Mesendoderm (in vitro differentiated cells): ENCODE measurements around the gene METTL16.
"Not testable (repeated sequence)": the region's sequence is repeated elsewhere in the genome, so short reads cannot be mapped to it uniquely, and the experiment has no call there.

Source experiments
- DNase-seq: peaks from one replicate; pipeline ENCODE4 v3.0.0; 2013
- H2AK5ac ChIP-seq: 2 replicates; pipeline ENCODE4 v1.6.1; 2013; ENCODE audit warnings: low read length, inconsistent platforms
- H2BK120ac ChIP-seq: 2 replicates; pipeline ENCODE4 v1.6.1; 2013; ENCODE audit warnings: low read depth, mild to moderate bottlenecking, low read length, moderate library complexity, mixed read lengths
- H2BK15ac ChIP-seq: replicated peaks from 2 replicates; pipeline ENCODE4 v1.6.1; 2013; ENCODE audit warnings: low read depth, mild to moderate bottlenecking, moderate library complexity
- H2BK5ac ChIP-seq: 2 replicates; pipeline ENCODE4 v1.6.1; 2013; ENCODE audit warnings: low read length, inconsistent platforms
- H3K18ac ChIP-seq: 2 replicates; pipeline ENCODE4 v1.6.1; 2013; ENCODE audit warnings: mild to moderate bottlenecking, low read length, mixed read lengths
- H3K23ac ChIP-seq: one replicate; pipeline ENCODE4 v1.6.1; 2013; ENCODE audit warnings: low read length
- H3K27ac ChIP-seq: 2 replicates; pipeline ENCODE4 v1.5.1; 2013; ENCODE audit warnings: low read depth, mild to moderate bottlenecking, inconsistent platforms, low read length, moderate library complexity
- H3K27me3 ChIP-seq: 2 replicates; pipeline ENCODE4 v1.6.1; 2013; ENCODE audit warnings: low read length, control low read depth, mild to moderate bottlenecking, inconsistent platforms; ENCODE audit not compliant: insufficient read depth, poor library complexity
- H3K36me3 ChIP-seq: 2 replicates; pipeline ENCODE4 v1.6.1; 2013; ENCODE audit warnings: low read length, inconsistent platforms; ENCODE audit not compliant: control insufficient read depth, insufficient read depth
- H3K4ac ChIP-seq: one replicate; pipeline ENCODE4 v1.6.1; 2013; ENCODE audit warnings: low read depth, mild to moderate bottlenecking, low read length, moderate library complexity
- H3K4me1 ChIP-seq: 2 replicates; pipeline ENCODE4 v1.6.1; 2013; ENCODE audit warnings: low read depth, low read length, inconsistent platforms; ENCODE audit not compliant: control insufficient read depth
- H3K4me2 ChIP-seq: 2 replicates; pipeline ENCODE4 v1.6.1; 2013; ENCODE audit warnings: low read length
- H3K4me3 ChIP-seq: 2 replicates; pipeline ENCODE4 v1.5.1; 2013; ENCODE audit warnings: mild to moderate bottlenecking, low read length
- H3K56ac ChIP-seq: one replicate; pipeline ENCODE4 v1.6.1; 2013; ENCODE audit warnings: low read length
- H3K79me1 ChIP-seq: 2 replicates; pipeline ENCODE4 v1.6.1; 2013; ENCODE audit warnings: low read length, inconsistent platforms
- H3K79me2 ChIP-seq: 2 replicates; pipeline ENCODE4 v1.6.1; 2013; ENCODE audit warnings: mild to moderate bottlenecking, low read length; ENCODE audit not compliant: control insufficient read depth, insufficient read depth
- H3K9ac ChIP-seq: 2 replicates; pipeline ENCODE4 v1.6.1; 2013; ENCODE audit warnings: low read length, inconsistent platforms
- H4K5ac ChIP-seq: one replicate; pipeline ENCODE4 v1.6.1; 2013; ENCODE audit warnings: low read length
- H4K8ac ChIP-seq: one replicate; pipeline ENCODE4 v1.6.1; 2013; ENCODE audit warnings: low read depth, mild to moderate bottlenecking, control low read depth, low read length, moderate library complexity
- WGBS: extraction: QIAGEN DNeasy Blood & Tissue Kit; methylation state at CpG from one replicate; pipeline ENCODE4 v1.1.7; 2013; ENCODE audit warnings: low lambda C conversion rate, missing lambda C conversion rate; ENCODE audit not compliant: insufficient coverage; ENCODE audit errors: extremely low coverage; 5-methylcytosine and 5-hydroxymethylcytosine counted together

METTL16 gene

GRCh38 chr17:2532146-2532720, 20.5 kb upstream of the METTL16 start:
- H3K27me3 ChIP-seq: no peaks in the 10 kb centered on the region
- H3K18ac ChIP-seq: no peak overlapping the region
- H3K23ac ChIP-seq: no peak overlapping the region
- H4K8ac ChIP-seq: no peak overlapping the region
- no peak overlapping the region for H2BK5ac ChIP-seq
- no peak overlapping the region for H3K56ac ChIP-seq
- H3K27ac ChIP-seq: no peak overlapping the region
- no peak for DNase-seq
- no peak overlapping the region for H3K4me2 ChIP-seq
- H3K79me2 ChIP-seq: no peaks in the 10 kb centered on the region
- no peak overlapping the region for H4K5ac ChIP-seq
- no peak overlapping the region for H3K4me3 ChIP-seq
- H3K36me3 ChIP-seq: no peaks in the 10 kb centered on the region
- H3K9ac ChIP-seq: no peak overlapping the region
- H2AK5ac ChIP-seq: no peak overlapping the region
- H3K79me1 ChIP-seq: no peaks in the 10 kb centered on the region
- H3K4me1 ChIP-seq: no peaks in the 10 kb centered on the region
- WGBS: no CpG with 5 or more reads among the region's 37 CpGs
- no peak overlapping the region for H2BK120ac ChIP-seq
- no peak overlapping the region for H2BK15ac ChIP-seq
- no peak overlapping the region for H3K4ac ChIP-seq

GRCh38 chr17:2531243-2531954, 19.7 kb upstream of the METTL16 start:
- H3K9ac ChIP-seq, H3K36me3 ChIP-seq, H2BK120ac ChIP-seq, H3K4me1 ChIP-seq, H3K4ac ChIP-seq, H3K4me2 ChIP-seq, H3K23ac ChIP-seq, H3K79me1 ChIP-seq, H3K56ac ChIP-seq, H3K79me2 ChIP-seq, H3K18ac ChIP-seq, H3K27ac ChIP-seq, H2BK5ac ChIP-seq, H3K4me3 ChIP-seq, DNase-seq, H4K8ac ChIP-seq, H2BK15ac ChIP-seq, H2AK5ac ChIP-seq, H3K27me3 ChIP-seq, H4K5ac ChIP-seq: not testable (repeated sequence)
- WGBS: no CpG with 5 or more reads among the region's 9 CpGs

- H3K4me2 ChIP-seq, H3K56ac ChIP-seq, H2BK120ac ChIP-seq, H3K36me3 ChIP-seq, H2BK15ac ChIP-seq, H4K5ac ChIP-seq, H2BK5ac ChIP-seq, H3K4me3 ChIP-seq, H2AK5ac ChIP-seq, H3K4me1 ChIP-seq, H3K27me3 ChIP-seq, H4K8ac ChIP-seq, H3K79me1 ChIP-seq, H3K4ac ChIP-seq, H3K18ac ChIP-seq, H3K27ac ChIP-seq, H3K9ac ChIP-seq, DNase-seq, H3K23ac ChIP-seq, H3K79me2 ChIP-seq: not testable (repeated sequence)
- no CpG with 5 or more reads among the region's 15 CpGs for WGBS
Measured at GRCh38 chr17:2521775-2522410, 10.2 kb upstream of the METTL16 start.

GRCh38 chr17:2521257-2521656, 9.6 kb upstream of the METTL16 start:
- Histone ChIP-seq H3K4ac (no peak overlapping the region), H2AK5ac (no peak overlapping the region), H2BK5ac (no peak overlapping the region), H3K79me1 (no peaks in the 10 kb centered on the region), H3K4me3 (no peak overlapping the region), H3K27ac (no peak overlapping the region), H3K56ac (no peak overlapping the region), H2BK120ac (no peak overlapping the region), H3K18ac (no peak overlapping the region), H3K4me2 (no peak overlapping the region), H3K4me1 (no peaks in the 10 kb centered on the region), H3K27me3 (no peaks in the 10 kb centered on the region), H3K23ac (no peak overlapping the region), H4K5ac (no peak overlapping the region), H4K8ac (no peak overlapping the region), H2BK15ac (no peak overlapping the region), H3K79me2 (no peaks in the 10 kb centered on the region), H3K9ac (no peak overlapping the region), H3K36me3 (no peaks in the 10 kb centered on the region)
- no CpG with 5 or more reads among the region's 5 CpGs for WGBS
- DNase-seq: no peak

GRCh38 chr17:2517539-2517938, 5.9 kb upstream of the METTL16 start:
- H3K4me3 ChIP-seq: no peak overlapping the region
- no peaks in the 10 kb centered on the region for H3K79me1 ChIP-seq
- peak overlapping the region; percentile 50 for H3K23ac ChIP-seq
- no peak overlapping the region for H3K56ac ChIP-seq
- H3K79me2 ChIP-seq: no peaks in the 10 kb centered on the region
- no peaks in the 10 kb centered on the region for H3K36me3 ChIP-seq
- no peaks in the 10 kb centered on the region for H3K4me1 ChIP-seq
- no peak overlapping the region for H3K18ac ChIP-seq
- no peak overlapping the region for H3K4me2 ChIP-seq
- no peak overlapping the region for H3K9ac ChIP-seq
- H4K5ac ChIP-seq: no peak overlapping the region
- no peak for DNase-seq
- no peak overlapping the region for H2BK15ac ChIP-seq
- WGBS: no CpG with 5 or more reads among the region's 5 CpGs
- no peak overlapping the region for H3K27ac ChIP-seq
- no peak overlapping the region for H2BK120ac ChIP-seq
- H3K4ac ChIP-seq: no peak overlapping the region
- H2BK5ac ChIP-seq: no peak overlapping the region
- H3K27me3 ChIP-seq: no peaks in the 10 kb centered on the region
- no peak overlapping the region for H4K8ac ChIP-seq
- H2AK5ac ChIP-seq: no peak overlapping the region
